GM19468 (cell line): ENCODE data around the gene KRR1.
A peak's percentile ranks its signal among the peaks of the same experiment; 100 is the strongest.

ENCODE experiments used
- ATAC-seq: cut with Tn5 transposase; IDR thresholded peaks from one replicate; pipeline ENCODE4 v1.9.1; 2021; ENCODE audit warnings: mild to moderate bottlenecking, moderate library complexity, moderate number of reproducible peaks; ENCODE audit not compliant: unreplicated experiment; ENCODE audit errors: extremely low read depth

Gene KRR1

GRCh38 chr12:75511116-75512048, at the start of gene KRR1:
Gene KRR1 (minus strand): TSS chr12:75511609. CDS start chr12:75511597, 12 bp downstream.
- ATAC-seq: peak; percentile 91

DNA sequence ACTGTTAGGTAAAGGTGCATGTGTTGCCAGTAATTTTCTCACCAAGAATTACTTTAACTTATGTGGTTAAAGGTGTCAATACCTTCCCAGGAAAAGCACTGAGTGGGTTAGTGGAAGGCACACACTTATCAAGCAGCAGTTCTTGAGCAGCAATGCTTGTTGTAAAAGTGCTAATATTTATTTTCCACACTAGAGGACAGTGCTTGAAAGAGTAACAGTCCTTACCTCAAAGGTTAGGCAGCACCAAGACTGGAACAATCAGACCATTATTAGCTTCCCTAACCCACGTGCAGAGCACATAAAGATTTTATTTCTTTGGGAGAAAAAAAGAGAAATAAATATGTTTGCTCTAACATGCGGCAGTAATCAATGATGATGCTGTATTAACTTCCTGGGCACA, 48.8 kb upstream of the KRR1 start:
- ATAC-seq: no peak

GRCh38 chr12:75558287-75558686, 46.9 kb upstream of the KRR1 start:
- no peak for ATAC-seq

DNA sequence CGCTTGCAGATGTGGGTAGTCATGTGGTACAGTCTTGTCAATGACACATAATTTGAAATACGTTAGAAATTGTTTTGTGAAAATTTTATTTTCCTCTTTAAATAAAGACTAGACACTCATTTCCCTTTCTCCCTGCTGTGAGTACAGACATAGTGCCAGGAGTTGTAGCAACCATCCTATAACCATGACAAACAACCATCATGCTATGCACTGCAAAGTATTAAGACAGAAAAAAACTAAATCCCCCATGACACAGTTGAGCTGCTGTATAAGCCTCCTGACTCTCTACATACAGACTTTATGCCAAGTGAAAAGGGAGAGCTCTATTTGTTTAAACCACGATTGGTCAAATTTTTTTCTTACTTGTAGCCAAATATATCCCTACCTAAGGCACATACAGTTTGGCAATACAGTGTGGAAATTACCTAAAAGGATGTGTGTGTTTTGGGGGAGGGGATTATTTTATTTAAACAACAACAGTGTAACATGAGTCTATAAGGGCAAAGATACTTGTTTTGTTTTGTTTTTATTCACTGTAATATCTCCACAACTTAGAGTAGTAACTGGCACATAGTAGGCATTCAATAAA, 45.0 kb upstream of the KRR1 start:
- no peak for ATAC-seq

DNA sequence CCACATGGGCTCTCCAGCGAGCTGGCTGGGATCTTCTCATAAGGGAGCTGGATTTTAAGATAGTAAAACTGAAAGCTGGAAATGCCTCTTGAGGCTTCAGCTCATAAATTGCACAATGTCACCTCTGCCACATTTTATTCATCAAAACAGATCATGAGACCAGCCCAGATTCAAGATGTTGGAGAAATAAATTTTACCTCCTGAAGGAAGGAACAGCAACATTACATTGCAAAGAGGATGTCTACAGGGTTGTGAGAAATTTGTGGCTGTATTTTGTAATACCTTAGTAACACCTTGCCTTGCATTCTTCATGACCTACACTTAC, 43.1 kb upstream of the KRR1 start:
- no peak for ATAC-seq

DNA sequence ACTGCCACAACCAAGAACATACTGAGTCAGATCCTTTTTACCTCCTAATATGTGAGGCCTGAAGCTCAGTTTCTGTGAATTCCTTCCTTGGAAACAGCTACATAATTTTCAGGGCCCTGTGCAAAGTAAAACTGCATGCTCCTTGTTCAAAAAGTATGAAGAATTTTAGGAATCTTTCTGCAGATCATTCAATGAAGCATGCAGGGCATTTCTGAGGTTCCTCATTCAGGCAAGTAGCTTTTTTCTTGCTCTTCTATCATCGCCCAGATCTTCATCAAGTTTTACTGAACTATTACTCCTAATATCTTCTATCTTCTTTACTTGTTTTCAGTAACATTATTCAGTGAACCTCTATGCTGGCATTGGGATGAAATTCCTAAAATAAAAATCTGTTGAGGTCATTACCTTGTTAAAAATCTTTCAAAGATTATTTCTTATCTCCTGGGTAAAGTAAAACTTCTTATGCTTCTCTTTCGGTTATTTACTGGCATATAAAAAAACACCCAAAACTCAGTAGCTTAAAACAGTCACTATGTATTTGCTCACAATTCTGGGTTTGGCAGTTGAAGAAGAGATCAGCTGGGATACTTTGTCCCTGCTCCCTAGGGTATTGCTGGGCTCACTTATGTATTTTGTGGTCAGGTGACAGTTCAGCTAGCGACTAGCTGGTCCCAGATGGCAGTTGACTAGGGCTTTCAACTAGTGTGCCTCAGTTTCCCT, 42.6 kb upstream of the KRR1 start:
- no peak for ATAC-seq

GRCh38 chr12:75553398-75553797, 42.0 kb upstream of the KRR1 start:
- ATAC-seq: no peak

DNA sequence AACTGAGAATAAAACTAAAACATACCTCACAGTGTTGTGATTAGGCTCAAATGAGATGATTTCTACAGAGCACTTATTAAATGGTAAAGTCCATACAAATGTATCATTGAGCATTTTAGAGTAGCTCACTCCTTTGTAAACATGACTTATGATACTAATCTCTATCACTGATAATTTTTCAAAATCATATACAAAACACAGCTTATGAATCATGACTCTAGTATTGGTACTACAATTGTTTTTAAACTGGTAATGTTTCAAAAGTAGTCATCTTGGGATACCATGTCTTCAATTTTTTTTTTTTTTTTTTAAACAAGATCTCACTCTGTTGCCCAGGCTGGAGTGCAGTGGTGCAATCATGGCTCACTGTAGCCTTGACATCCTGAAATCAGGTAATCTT, 40.1 kb upstream of the KRR1 start:
- ATAC-seq: no peak

DNA sequence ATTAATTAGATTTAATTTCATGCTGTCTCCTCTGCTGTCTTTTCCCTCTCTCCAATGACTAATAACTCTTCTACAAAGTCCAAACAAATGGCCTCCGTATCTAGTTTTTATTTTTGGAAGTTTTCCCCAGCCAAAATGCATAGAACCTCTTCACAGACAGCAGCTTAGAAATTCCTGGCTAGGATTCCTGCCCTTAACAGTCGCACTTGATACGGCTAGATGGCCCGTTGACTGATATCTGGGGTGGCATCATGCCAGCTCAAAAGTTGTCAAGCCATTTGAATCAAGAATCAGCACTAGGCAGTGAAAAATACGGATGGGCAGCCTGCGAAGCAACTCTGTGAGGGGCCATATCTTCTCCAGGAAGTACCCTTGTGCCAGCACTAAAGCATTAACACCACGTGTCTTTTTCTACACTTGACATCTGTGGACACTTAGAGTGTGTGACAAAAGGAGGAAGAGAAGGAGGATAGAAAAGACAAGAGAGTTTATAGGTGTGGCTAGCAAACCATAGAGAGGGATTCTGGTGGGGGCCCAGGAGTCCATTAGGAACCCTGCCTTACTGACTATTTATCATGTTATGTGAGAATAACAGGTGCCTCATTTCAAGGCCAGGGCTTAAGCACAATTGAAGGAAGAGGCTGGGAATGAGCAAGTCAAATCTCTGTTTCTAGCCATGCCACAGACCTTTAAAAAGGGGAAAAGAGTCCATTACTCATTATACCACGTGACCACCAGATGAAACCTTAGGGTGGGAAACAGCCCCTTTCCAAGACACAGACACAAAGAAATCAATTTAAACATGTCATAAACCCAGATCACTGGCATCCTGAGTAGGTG, 39.2 kb upstream of the KRR1 start:
- ATAC-seq: no peak

DNA sequence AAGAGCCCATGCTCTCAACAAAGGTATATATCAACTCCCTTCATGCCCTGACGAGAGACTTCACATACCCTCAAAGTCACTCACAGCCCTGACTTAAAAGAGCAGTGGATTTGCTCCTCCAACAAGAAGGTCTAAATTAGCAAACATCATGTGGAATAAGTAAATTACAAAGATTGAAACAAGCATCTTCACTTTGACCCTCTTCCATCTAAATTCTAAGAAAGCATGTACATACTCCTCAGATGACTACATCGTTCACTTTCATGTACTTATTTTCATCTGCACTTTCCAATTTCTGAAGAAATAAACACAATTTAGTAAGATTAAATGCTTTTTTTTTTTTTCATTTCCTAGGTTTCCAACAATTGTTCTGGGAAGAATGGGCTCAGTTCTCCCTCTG, 38.6 kb upstream of the KRR1 start:
- no peak for ATAC-seq

DNA sequence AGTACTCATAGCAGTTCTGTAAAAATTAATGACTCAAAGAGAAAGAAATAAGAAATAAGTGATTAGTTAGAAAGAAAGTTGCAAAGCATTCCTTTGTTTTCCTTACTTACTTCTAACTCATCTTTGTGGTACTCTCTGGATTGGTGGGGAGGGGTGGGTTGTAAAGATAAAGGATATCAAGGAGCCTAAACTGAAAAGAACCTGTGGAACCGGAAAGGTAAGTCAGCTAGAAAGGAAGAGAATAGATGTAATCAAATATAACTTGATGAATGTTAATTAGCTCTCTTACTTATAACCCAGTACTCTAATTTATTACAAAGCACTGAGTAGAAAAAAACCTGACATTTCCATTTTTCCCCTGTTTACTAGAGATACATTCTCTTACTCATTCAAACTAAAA, 37.5 kb upstream of the KRR1 start:
- ATAC-seq: no peak

- no peak for ATAC-seq
Measured at GRCh38 chr12:75545636-75546035, 34.2 kb upstream of the KRR1 start.

GRCh38 chr12:75543529-75543928, 32.1 kb upstream of the KRR1 start:
- no peak for ATAC-seq

DNA sequence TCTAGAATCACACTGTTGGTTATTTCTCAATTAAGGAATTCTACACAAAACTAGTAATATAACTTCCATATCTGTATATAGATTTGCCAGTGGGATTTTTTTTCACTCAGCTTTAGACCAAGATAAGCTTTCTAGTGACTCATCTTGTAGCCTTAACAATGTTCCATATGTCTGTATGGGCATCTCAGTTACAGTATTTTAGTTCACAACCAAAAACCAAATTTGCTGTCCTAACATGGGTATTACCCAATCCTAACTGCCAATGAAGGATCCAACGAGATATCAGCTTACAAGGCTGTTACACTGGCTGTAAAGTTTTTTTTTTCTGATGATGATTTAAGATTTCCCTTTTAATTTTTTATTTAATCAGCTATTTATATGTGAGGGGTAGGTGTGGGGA, 31.5 kb upstream of the KRR1 start:
- no peak for ATAC-seq

GRCh38 chr12:75539889-75540288, 28.5 kb upstream of the KRR1 start:
- no peak for ATAC-seq

DNA sequence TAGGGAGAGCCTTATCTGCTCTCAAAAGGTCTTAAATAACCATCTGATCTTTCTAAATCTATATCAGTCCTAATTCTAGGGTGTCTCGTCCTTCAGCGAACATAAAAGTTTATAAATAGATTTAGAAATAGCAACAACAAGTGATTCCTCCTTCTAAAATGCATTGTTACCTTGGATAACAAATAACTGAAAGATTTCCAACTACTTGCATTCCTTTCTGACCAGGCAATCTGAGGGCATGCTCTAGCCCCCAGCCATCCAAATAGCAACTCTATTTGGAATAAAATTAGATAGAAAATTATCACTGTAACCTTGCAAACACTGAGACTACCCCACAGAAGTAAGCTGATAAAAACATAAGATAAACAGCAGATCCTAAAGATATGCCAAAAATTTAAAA, 21.8 kb upstream of the KRR1 start:
- ATAC-seq: no peak

- ATAC-seq: no peak
Measured at GRCh38 chr12:75529826-75530225, 18.4 kb upstream of the KRR1 start.

- no peak for ATAC-seq
Measured at GRCh38 chr12:75529316-75529715, 17.9 kb upstream of the KRR1 start.

DNA sequence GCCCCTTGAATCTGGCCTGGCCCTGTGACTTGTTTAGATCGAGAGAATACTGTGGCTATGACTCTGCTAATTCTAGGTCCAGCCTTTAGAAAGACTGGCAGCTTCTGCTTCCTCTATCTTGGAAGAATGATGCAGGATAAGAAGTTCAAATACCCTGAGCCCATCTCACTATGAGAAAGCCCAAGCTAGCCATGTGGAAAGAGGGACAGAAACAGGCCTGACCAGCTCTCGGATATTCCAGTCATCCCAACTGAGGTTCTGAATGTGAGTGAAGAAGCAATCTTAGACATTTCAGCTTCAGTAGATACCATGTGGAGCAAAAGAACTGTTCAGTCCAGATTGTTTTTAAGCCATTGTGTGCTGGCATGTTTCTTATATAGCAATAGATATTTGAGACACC, 17.3 kb upstream of the KRR1 start:
- ATAC-seq: no peak

DNA sequence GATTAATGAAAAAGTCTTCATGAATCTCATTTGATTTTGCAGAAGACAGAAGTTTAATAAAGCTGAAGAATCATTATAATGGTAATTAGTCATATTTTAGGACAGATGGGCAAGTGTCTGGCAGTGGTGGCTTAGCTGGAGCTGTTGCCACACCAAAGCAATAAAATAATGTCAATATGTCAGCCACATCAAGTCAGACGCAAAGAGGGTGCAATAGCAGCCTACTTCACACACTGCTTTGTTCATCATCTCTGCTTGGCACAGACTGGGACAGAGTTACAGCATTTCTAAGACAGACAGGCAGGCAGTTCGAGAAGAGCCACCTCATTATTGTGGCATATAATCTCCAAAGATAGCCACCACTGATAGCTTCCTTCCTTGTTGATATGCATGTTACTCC, 16.9 kb upstream of the KRR1 start:
- no peak for ATAC-seq
